NCI-H345 treated with DMSO at 0.1 percent for 48 hours (cell line): ENCODE measurements around the gene ARHGAP9.
"Not testable (repeated sequence)": the region's sequence is repeated elsewhere in the genome, so short reads cannot be mapped to it uniquely, and the experiment has no call there.

Experiments
- DNase-seq: peaks from one replicate; lab custom pipeline; 2025; ENCODE audit not compliant: unreplicated experiment; lab: John Stamatoyannopoulos, UW

Gene ARHGAP9

DNA sequence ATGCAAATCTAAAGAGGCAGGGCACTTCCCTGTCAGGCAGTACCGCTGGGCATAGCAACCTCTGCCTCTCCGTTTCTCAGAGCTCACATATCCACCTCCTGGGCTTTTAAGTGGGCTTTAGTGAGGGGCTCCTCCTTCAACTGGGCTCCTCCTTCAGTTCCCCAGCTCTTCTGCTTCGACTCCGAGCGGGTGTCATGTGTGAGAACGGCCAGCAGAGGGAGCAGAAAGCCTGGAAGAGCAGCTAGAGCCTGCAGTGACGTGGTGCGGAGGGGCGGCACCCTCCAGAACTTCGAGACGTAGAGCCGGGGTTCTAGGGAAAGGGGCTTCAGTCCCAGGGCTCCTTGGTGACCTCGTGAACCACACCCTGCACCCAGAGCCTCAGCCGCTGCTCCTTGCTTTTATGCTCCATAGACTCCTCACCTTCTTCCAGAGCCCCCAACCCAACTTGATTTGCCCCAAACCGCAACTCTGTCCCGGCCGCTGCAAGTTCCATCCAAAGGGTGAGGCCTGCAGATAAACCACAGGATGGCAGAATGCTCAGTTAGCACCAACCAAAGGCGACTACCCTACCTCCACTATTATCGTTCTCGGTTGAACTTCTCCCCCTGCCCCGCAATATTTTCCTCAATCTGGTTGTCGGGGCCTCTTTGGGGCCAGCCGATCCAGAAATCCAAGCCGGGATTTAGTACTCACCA lies 20.5 kb downstream of the ARHGAP9 start:
- DNase-seq: peak; percentile 93

GRCh38 chr12:57458665-57459054 lies 21.0 kb downstream of the ARHGAP9 start:
- no peak for DNase-seq

GRCh38 chr12:57456737-57457490 lies 22.8 kb downstream of the ARHGAP9 start:
- no peak for DNase-seq

DNA sequence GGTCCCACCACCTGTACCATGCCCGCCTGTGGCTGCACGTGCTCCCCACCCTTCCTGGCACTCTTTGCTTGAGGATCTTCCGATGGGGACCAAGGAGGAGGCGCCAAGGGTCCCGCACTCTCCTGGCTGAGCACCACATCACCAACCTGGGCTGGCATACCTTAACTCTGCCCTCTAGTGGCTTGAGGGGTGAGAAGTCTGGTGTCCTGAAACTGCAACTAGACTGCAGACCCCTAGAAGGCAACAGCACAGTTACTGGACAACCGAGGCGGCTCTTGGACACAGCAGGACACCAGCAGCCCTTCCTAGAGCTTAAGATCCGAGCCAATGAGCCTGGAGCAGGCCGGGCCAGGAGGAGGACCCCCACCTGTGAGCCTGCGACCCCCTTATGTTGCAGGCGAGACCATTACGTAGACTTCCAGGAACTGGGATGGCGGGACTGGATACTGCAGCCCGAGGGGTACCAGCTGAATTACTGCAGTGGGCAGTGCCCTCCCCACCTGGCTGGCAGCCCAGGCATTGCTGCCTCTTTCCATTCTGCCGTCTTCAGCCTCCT lies 23.4 kb downstream of the ARHGAP9 start:
- DNase-seq: no peak

GRCh38 chr12:57455374-57456144 lies 24.1 kb downstream of the ARHGAP9 start:
- no peak for DNase-seq

DNA sequence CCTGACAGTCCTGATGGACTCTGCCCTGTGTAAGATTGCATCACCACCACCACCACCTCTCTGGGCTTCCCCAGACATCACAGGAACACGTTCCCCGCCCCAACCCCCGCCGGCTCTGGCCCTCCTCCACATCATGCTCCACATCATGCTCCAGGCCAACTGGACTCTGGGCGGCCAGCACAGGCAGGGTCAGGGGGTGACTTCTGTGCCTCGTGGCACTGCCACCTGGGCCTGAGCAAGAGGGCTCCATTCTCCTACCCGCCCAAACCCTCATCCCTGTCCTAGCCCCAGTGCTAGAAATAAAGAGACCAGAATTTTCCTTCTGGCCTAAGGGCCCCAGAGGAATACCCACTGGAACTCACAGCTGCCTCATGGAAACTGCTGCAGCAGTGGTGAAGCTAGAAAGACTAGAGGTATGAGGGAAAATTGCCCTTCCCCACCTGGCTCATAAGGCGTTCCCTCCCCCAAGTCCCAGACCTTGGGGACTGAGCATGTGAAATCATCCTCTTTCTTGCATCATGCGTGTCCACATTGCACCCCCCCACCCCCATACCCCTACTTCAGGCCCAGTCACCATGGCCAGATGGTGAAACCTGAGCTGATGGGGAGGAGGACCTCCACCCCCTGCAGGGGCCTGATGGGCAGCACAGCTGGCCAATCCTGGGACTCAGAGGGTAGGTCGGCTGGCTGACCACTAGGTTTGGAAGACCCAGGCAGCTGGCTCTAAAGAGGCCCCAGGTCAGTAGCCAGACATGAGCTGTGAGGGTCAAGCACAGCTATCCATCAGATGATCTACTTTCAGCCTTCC lies 24.9 kb downstream of the ARHGAP9 start, which contains the start of gene INHBE:
TSS of gene INHBE (plus strand) at position 742 of the 808 bp plus-strand sequence. CDS start 230 bp downstream, outside the sequence.
- no peak for DNase-seq

DNA sequence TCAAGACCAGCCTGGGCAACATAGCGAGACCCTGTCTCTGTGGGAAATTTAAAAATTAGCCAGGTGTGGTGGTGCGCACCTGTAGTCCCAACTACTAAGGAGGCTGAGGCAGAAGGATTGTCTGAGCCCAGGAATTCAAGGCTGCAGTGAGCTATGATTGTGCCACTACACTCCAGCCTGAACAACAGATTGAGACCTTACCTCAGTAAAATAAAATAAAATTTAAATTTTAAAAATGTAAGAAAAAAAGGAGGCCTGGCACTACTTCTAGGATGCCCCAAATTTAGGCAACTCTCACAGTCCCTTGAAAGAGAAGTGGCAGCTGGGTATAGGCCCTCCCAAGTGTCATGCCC lies 25.5 kb downstream of the ARHGAP9 start:
- DNase-seq: no peak

- DNase-seq: no peak
Observed at GRCh38 chr12:57452937-57453509, 26.6 kb downstream of the ARHGAP9 start.

GRCh38 chr12:57452181-57452936 lies 27.3 kb downstream of the ARHGAP9 start:
- no peak for DNase-seq

- no peak for DNase-seq
Observed at GRCh38 chr12:57451233-57451778, 28.4 kb downstream of the ARHGAP9 start.

GRCh38 chr12:57450057-57450456 lies 29.6 kb downstream of the ARHGAP9 start:
- no peak for DNase-seq

GRCh38 chr12:57449375-57449774 lies 30.3 kb downstream of the ARHGAP9 start:
- DNase-seq: no peak

- no peak for DNase-seq
Observed at GRCh38 chr12:57448669-57449068, 31.0 kb downstream of the ARHGAP9 start.

DNA sequence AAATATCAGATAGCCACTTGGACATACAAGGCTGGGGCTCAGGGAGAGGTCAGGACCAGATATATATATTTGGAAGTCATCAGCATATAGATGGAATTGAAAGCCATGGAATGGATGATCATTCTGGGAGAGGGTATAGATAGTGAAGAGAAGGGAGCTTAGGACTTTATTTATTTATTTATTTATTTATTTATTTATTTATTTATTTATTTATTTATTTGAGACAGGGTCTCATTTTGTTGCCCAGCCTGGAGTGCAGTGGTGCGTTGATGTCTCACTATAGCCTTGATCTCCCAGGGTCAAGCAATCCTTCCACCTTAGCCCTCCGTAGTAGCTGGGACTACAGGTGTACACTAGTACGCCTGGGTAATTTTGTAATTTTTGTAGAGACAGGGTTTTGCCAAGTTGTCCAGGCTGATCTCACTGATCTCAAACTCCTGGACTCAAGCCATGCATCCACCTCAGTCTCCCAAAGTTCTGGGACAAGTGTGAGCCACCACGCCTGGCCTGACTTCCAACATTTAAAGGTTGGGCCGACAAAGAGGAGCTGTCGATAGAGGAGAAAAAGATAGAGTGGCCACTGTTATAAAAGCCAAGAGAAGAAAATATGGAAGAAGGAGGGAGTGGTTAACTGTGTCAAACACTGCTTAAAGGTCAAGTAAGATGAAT lies 33.2 kb downstream of the ARHGAP9 start:
- DNase-seq: no peak

- no peak for DNase-seq
Observed at GRCh38 chr12:57444744-57445143, 34.9 kb downstream of the ARHGAP9 start.

GRCh38 chr12:57444337-57444736 lies 35.3 kb downstream of the ARHGAP9 start:
- DNase-seq: not testable (repeated sequence)

DNA sequence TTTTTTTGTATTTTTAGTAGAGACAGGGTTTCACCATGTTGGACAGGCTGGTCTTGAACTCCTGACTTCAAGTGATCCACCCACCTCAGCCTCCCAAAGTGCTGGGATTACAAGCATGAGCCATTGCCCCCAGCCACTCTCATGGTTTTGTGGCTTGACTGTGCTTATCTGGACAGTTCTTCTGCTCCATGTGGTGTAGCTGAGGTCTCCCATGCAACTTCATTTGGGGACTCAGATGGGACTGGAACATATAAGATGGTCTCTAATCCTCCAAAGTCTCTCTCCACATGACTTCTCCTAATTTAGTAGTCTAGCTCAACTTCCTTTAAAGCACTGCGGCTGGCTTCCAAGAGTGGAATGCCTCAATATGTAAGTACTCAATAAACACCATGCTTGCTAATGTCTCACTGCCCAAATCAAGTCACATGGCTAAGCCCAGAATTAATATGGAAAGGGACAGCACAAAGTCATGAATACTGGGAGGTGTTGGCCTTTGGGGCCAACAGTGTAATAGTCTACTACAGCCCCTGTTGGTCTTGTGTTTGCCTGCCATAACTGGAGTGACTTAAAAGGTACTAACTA lies 37.7 kb downstream of the ARHGAP9 start:
- DNase-seq: no peak

DNA sequence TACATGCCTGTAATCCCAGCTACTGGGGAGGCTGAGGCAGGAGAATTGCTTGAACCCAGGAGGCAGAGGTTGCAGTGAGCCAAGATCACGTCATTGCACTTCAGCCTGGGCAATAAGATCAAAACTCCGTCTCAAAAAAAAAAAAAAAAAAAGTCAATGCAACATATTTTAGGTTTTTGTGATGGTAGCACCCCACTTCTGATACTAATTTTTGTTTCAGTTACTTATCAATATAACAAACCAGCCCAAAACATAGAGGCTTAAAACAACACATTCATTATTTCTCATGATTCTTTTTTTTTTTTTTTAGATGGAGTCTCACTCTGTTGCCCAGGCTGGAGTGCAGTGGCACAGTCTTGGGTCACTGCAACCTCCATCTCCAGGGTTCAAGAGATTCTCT lies 38.3 kb downstream of the ARHGAP9 start:
- DNase-seq: not testable (repeated sequence)
